HG03565 (cell line): Measurements from ENCODE around the gene SLC25A48.

Source experiments
- ATAC-seq: cut with Tn5 transposase; IDR thresholded peaks from one replicate; pipeline ENCODE4 v1.9.1; 2021; ENCODE audit warnings: mild to moderate bottlenecking, moderate library complexity; ENCODE audit not compliant: unreplicated experiment

Gene SLC25A48, protein sequence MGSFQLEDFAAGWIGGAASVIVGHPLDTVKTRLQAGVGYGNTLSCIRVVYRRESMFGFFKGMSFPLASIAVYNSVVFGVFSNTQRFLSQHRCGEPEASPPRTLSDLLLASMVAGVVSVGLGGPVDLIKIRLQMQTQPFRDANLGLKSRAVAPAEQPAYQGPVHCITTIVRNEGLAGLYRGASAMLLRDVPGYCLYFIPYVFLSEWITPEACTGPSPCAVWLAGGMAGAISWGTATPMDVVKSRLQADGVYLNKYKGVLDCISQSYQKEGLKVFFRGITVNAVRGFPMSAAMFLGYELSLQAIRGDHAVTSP

DNA sequence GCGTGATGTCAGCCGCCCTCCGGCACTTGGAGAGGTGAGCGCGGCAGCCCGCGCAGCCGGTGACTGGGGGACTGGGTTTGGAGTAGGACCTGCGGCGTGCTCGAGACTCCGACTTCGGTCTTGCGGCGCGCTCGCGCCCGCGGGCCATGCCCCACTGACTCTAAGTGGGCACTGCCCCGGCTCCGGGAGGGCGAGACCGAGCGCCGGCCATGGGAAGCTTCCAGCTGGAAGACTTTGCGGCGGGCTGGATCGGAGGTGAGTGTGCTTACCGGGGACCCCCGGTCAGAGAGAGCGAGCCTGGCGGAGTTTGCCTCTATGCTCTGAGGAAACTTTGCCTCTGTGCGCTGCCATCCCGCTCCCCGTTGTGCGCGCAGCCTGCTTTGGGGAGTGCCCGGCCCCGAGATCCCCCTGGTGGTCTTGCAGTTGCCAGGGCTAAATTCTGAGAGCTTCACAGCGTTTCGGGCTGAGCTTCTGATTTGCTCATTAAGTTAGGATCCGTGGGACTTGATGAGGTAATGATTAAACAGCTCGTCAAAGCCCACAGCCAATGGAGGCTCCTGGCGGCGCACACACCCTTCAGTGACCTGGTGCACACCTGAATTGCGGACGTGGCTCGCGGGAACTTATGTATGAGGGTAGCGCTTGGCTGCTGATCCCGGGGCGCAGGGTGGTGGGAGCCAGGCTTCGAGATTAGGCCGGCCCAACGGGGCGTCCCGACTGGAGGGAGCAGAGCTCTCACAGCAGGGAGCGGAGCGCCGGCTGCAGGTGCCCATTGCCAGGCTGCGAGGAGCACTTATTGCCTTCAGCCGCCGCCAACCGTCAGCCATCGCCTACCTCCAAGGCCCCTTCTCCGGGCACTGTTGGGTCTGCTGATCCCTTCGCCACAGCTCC is at the start of gene SLC25A48:
Gene SLC25A48, plus strand, starts transcription at position 25 of the 891 bp plus-strand sequence. Its CDS starts 185 bp downstream, at position 210.
- ATAC-seq = no peak

DNA sequence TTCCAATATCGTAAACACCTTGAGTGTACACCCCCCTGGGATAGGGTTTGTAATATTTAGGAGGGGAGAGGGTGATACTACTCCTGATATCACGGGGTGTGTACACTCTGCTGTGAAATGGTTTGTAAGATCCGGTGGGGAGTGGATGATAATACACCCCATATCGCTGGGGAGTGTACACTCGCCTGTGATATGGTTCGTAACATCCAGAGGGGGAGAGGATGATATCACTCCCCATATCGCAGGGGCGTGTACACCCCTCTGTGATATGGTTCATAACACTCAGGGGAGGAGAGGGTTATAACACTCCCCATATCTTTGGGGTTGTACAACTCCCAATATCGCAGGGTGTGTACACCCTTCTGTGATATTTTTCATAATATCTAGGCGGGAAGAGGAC is 33.8 kb upstream of the SLC25A48 start:
- no peak for ATAC-seq

DNA sequence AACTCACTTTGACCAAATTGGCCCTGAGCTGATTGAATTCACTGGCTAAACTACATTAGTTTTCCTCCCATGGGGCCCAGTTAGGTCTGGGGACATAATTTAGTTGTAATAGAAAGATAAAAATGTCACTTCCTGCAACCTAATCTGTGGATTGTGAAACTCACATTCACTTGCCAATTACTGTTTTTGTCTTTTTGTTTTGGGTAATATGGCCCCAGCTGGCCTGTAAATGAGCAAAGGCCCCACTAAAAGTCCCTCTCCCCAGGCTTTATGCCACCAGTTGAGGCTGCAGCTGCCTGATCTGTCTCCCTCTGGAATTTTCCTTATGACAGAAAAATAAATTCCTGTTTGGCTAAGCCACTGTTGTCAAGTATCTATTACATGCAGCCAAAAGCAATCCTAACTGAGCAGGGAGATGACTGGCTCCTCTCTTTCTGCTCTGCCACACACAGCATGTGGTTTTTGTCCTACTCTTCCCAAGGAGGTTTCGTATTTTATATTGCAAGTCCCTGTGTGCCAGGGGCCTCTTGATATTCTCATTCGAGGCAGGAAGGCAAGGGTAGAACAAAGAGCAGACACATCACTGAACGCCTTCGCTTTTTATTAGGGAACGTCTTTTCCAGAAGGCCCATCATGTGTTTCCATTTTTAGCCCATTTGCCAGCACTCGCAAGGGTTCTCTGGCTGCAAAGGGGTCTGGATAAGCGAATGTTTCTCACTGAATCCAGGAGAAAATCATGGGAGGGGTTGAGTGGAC is 24.1 kb upstream of the SLC25A48 start:
- no peak for ATAC-seq

DNA sequence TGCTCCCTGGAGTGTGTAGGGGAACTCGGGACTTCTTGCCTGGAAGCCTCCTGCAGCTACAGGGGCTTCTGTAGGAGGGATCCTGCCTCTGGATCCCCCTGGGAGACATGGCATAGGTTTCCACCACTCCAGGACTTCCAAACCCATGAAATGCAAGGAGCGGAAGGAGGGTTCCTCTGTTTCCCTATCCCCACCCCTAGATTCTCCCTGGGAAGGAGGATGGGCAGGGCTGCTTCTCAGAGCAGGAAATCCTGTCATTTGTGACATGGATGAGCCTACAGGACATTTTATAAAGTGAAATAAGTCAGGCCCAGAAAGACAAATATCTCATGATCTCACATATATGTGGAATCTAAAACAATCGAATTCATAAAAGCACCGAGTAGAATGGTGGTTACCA is 23.5 kb upstream of the SLC25A48 start:
- no peak for ATAC-seq

DNA sequence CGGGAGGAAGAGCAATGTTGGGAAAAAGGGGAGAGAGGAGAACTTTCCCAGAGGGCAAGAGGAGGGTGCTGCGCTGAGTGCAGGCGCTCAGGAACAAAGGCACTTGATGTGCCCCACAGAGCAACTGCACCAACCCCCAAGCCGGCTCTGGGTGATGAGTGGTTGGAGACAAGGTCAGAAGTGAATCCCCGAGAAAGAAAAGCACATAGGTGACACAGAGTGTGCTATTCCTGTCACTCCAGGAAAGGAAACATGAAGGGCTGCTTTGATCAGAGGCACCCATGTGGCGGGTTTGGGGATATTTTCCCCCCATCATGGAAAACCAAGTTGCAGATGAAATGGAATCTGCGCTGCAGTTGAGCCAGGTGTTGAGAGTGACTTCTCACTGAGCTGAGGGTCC is 20.7 kb upstream of the SLC25A48 start:
- ATAC-seq = no peak

DNA sequence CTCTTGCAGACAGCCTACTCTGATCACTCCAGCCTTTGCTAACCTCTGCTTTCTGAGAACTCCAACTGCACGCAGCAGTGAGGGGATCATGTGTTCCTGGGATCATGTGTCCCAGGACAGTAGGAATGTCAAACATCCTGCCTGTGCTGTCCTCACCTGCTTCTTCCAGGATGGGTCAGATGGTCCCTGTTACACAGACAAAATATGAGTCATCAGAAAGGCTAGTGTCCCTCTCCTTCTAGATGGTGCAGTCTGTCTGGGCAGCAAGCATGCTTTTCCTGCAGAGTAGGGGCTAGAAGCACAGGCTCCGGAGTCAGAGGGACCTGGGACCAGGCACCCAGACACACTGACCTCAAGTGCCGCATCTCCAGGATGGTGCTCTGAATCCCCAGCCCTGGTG is 20.1 kb upstream of the SLC25A48 start:
- ATAC-seq = no peak

DNA sequence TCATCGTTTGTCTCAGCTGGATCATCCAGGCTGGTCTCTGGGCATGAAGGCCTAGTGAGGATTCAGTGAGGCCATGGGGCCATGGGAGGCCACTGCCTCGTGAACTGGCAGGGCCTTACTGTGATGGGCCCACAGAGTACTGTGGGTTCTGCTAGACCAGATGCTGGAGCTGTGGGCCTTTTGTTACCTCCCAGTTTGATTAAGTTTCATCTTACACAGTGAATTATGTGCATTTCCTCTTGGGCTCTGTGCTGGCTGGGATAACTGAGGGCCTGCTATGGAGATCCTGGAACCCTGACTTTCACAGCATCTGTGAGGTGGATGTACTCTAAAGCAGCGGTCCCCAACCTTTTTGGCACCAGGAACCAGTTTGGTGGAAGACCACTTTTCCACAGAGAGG is 19.7 kb upstream of the SLC25A48 start:
- no peak for ATAC-seq

DNA sequence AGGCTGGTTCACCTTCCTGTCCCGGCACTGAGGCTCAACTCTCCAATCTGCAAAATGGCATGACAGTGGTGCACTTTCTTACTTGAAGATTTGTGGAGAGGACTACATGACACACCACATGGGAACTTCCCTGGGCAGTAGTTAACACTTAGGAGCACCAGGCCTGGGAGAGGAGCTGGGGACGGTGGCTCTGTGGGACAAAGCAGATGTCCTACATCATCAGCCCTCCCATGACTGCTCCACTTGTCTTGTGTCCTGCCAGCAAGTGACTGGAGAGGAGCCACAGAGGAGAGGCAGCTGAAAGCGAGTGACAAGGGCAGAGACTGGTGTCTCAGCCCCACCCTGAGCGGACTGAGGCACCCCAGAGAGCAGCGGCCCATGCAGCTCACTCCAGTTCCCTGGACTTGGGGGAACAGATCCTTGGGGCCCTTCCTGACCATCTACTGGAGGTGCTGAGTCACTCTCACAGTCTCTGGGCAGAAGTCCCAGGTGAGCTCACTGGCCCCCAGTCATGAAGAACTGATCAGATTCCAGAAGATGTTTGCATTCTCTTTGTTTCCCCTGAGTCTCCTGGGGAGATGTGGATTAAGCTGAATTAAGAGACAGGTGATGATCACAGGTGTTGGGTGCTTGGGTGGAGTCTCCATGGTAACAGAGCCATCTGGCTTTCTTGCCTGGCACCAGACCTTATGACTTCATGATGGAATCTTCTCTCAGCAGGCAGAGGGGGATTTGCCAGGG is 13.2 kb upstream of the SLC25A48 start:
- no peak for ATAC-seq

DNA sequence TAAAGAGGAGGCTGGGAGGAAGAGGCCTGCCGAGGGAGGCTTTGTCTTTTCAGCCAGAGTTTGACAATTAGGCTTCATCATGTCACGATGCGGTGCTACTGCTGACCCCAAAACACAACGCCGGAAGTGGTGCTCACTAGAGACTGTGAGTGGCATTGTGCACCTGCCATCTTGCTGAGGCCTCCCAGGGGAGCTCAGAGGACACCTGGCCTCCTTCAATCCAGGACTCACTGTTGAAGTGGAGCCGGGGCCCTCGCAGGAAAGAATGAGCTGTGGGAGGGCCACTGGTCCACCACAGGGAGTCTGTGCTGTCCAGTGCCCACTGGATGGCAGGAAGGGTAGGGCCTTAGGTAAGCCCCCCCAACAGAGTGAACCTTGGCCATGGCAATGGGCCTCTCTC is 12.7 kb upstream of the SLC25A48 start:
- ATAC-seq = no peak

DNA sequence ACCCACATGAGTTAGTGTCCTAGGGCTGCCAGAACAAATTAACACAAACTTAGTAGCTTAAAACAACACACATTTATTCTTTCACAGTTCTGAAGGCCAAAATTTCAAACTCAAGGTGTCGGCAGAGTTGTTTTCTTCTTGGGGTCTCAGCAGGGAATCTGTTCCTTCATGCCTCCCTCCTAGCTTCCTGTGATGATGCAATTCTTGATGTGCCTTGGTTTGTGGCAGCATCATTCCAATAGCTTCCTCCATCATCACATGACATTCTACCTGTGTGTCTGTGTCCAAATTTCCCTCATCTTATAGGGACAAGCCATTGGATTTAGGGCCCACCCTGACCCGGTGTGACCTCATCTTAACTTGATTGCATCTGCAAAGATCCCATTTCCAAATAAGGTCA is 12.2 kb upstream of the SLC25A48 start:
- no peak for ATAC-seq

DNA sequence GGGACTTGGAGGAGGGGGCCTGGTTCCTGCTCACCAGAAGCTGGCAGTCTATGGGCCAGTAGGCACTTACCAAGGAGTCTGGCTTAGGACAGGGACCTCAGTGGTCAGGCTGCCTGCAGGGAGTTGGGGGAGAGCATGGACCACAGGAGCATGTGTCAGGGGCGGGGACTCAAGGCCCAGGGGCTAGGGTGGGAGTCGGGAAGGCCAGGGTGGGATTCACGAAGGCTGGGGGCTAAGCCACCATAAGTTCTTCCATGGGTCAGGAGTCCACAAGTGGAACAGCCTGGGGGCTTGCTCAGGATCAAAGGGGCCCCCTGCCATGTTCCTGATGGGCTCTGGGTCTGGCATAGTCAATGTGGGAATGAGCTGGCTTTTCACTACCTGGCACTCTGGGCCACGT is 11.5 kb upstream of the SLC25A48 start:
- ATAC-seq = no peak

DNA sequence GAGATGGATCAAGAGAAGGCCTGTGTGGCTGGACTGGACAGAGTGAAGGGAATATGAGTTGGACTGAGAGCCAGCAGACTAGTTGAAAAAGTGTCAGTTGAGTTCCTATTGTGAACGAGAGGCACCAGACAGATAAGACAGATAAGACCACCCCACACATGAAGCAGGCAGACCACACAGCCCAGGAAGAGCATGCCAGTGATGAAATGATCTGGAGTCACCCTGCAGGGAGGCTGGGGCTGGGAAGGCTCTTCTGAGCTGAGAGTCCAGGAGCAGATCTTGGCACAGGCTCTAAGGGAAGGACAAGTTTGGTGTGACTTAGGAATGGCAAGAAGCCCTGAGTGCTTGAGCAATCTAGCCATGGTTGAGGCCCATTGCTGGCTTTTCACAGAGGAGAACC is 10.6 kb upstream of the SLC25A48 start:
- no peak for ATAC-seq

DNA sequence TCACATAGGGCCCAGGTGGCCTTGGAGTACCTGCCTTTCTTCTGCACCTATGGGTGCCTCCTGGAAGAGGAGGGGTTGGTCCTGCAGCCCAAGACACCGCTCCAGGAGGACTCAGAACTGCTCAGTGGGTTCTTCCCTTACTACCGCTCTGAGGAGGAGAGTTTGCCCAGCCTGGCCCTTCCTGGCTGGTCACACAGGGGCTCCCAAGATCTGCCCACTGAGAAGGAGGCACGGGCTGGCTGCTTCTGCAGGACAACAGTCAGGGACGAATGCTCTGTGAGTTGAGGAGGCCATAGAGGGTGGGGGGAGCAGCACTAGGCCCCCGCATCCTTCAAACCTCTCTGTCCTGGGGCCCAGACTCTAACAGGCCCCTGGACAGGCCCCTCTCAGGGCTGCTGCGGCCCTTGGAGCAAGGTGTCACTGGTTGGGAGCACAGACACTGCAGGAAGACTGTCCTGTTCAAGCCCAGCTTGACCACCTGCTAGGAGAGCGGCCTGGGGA is 9.9 kb upstream of the SLC25A48 start:
- ATAC-seq = no peak

DNA sequence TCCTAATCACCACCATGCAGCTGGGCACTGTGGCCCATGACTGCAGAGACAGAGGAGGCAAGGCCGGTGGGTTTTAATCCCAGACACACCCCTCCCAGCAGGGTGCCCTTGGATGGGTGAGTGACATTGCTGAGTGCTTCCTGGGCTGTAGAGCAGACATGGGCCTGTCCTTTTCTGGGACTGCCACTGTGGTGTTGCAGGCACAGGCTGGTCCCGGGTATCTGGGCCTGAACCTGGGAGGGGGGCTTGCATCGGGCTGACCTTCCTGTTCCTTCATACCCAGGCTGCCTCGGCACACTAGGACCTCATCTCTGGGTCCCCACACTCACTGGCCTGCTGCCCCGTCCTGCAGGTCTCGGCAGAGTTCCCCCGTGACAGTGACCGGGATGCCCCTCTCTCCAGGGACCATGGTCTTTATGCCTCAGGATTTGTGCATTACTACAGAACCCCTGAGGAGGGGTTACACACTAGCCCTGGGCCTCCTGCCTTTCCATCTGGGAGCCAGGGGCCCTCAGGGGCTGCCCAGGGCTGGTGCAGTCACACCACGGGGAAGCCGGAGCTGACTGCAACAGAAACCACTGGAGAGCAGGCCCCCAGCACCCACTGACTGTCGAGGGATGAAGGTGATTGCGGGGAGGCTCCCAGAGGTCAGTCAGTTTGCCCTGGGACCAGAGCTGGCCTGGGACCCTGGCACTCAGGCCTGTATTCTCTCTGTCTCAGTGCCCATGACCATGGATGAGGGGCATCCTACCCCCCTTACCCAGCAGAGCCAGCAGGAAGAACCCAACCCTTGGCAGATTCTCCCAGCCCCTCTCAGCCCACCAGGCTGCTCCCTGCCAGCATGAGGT is 8.9 kb upstream of the SLC25A48 start:
- ATAC-seq = no peak

DNA sequence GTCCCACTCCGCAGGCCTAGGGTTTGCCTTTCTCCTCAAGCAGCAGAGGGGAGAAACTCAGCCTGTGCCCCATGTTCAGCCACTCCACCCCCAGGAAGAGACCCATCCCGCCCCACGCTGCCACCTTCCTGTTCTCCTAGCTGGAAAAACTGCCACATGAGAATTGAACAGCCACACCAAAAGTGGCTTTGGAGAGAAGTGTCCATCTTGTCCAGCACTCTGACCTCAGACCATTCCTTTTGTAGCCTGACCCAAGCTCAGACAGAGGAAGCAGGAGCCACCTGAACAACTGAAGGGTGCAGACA is 8.3 kb upstream of the SLC25A48 start:
- ATAC-seq = no peak

DNA sequence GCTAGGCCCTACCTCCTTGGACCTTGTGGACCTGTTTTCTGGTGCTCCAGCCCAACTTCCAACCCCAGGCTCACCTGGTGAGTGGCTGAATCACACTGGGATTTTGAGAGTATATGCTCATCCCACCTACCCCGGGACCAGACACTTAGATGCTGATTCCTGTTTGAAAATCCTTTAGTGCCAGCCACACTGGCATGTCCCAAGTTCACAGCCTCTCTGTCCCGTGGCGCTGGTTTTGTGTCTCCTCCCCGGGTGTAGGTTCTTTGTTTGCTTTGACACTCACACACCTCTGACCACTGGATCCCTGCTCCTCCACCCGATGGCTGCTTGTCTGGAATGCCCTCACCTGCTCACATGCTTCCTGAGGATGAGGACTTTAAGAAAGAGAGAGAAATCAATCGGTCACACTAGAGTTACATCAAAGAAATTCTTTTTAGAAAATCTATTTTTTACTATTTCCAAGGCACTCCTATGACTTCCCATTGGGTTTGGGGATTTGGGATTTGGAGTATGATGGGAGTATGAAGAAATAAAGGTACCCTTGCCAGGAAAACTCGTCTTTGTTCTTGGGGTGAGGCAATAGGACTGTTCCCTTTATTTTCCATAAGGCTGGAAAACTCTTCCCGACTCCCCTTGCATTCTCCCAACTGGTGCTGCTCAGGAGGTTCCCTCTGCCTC is 7.3 kb upstream of the SLC25A48 start:
- ATAC-seq = no peak

DNA sequence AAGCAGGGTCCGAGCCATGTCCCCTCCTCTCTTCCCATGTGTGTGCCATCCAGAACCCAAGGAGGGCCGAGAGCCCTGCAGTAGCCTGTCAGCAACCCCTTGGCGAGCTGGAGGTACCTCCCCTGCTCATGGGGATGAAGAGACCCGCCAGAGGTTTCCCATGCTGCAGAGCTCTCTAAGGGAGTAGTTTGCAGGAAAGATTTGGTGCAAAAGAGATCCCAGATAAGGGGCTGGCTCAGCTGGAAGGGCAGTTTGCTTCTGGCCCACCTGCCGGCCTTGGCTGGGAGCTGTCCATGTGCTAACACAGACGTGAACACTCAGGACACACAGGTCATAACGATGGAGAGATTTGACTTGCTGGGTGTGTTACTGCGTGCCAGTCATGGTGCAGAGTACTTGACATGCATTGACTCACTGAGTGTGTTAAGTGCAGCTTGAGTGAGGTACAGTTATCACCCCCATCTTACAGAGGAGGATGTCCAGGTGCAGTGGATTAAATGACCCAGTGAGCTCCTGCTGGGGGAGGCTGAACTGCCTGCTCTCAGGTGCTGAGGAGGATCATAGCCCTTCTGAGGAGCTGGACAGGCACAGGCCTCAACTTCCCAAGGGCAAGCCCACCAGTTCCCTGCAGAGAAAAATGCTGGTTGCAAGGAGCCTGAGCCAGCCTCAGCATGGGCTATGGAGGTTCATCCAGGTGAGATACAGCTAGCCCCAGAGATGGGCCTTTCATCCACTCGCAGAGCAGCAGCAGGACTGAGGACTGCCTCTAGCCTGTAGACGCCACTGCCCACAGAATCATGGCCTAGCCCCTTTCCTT is 6.3 kb upstream of the SLC25A48 start:
- no peak for ATAC-seq

DNA sequence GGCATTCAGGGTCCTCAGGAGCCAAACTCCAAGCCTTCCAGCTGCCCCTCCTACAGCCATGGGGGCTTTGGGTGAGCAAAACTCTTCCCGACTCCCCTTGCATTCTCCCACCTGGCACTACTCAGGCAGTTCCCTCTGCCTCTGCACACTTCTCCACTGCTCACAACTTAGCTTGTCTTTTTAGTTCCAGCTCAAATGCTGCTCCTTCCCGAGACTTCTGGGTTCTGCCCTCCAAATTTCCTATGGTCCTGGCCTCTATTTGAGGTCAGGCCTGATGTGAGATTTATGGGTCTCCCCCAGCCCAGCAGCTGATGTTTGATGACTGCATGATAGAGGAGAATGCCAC is 5.7 kb upstream of the SLC25A48 start:
- ATAC-seq = no peak

DNA sequence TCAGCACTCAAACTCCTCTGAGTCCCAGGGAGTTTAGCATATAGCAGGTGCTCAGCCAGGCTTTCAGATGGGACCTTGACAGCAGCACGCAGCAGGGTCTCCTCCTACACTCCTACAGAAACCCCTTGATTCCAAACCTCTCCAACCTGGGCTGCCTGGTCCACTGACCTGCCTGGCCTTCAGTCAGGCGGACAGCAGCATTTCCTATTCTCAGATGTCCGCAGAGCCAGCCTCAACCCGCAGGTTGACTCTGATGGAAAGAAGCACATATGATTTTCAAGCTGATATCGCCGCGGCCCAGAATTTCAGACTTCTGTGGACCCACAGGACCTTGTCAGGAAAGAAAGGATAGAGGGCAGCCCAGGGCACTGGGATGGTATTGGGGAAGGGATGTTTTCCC is 5.3 kb upstream of the SLC25A48 start:
- ATAC-seq = no peak
